IMR-90 (cell line): ENCODE data around the gene CDC7.

ENCODE experiments used
- FOS ChIP-seq: fragments of 150-350 bp; IDR thresholded peaks from 2 replicates; pipeline ENCODE4 v1.6.1; 2016; ENCODE audit warnings: low read depth, low read length
- MAFK ChIP-seq: IDR thresholded peaks from 2 replicates; pipeline ENCODE4 v1.6.1; 2012; ENCODE audit warnings: low read depth, low read length, improper control_type of control experiment
- MAZ ChIP-seq: IDR thresholded peaks from 2 replicates; pipeline ENCODE4 v1.6.1; 2012; ENCODE audit warnings: low read depth, mild to moderate bottlenecking, low read length, improper control_type of control experiment, moderate library complexity, borderline replicate concordance
- MXI1 ChIP-seq: IDR thresholded peaks from 2 replicates; pipeline ENCODE4 v1.6.1; 2012; ENCODE audit warnings: low read depth, mild to moderate bottlenecking, low read length, moderate library complexity, borderline replicate concordance
- POLR2A ChIP-seq: IDR thresholded peaks from 2 replicates; pipeline ENCODE4 v1.6.1; 2012; ENCODE audit warnings: mild to moderate bottlenecking, low read depth, low read length
- RAD21 ChIP-seq: IDR thresholded peaks from 2 replicates; pipeline ENCODE4 v1.6.1; 2012; ENCODE audit warnings: low read length, improper control_type of control experiment
- SMC3 ChIP-seq: fragments of 150-350 bp; IDR thresholded peaks from 2 replicates; pipeline ENCODE4 v1.6.1; 2016; ENCODE audit warnings: low read depth, mild to moderate bottlenecking, antibody characterized with exemption, low read length, moderate library complexity
- TF ChIP-seq, protein P1 (sequence below): conservative IDR thresholded peaks from 2 replicates; pipeline ENCODE4 v1.5.1; 2012; ENCODE audit warnings: mild to moderate bottlenecking, low read depth, low read length, improper control_type of control experiment
- TF ChIP-seq, protein P2 (sequence below): fragments of 150-350 bp; IDR thresholded peaks from 2 replicates; pipeline ENCODE4 v1.6.1; 2017; ENCODE audit warnings: mild to moderate bottlenecking, antibody characterized with exemption, low read length, low read depth
- TF ChIP-seq, protein P3 (sequence below): fragments of 150-350 bp; IDR thresholded peaks from 2 replicates; pipeline ENCODE4 v1.6.1; 2016; ENCODE audit warnings: low read depth, mild to moderate bottlenecking, low read length, moderate library complexity, borderline replicate concordance

DNA sequence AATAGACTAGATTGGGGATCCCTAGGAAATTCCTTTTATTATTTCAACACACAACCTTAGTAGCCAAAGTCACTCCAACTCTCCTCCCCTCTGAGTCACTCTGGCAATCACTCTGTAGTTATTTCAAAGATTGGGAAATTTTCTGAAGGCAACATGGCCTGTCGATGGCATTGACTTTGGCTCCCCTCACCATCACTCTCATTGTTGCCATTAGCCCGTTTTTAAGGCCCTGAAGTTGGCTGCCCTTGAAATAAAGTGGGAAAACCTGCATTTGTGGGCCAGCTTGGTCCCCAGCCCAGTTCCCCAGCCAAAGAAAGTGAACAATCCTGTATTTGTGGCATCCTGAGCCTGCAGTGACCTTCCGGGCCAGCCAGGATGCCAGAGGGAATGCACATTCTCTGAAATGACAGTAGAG is 52.5 kb downstream of the CDC7 start:
- no peak for TF ChIP-seq POLR2A
- no peak for TF ChIP-seq RAD21
- TF ChIP-seq, protein P1, sequence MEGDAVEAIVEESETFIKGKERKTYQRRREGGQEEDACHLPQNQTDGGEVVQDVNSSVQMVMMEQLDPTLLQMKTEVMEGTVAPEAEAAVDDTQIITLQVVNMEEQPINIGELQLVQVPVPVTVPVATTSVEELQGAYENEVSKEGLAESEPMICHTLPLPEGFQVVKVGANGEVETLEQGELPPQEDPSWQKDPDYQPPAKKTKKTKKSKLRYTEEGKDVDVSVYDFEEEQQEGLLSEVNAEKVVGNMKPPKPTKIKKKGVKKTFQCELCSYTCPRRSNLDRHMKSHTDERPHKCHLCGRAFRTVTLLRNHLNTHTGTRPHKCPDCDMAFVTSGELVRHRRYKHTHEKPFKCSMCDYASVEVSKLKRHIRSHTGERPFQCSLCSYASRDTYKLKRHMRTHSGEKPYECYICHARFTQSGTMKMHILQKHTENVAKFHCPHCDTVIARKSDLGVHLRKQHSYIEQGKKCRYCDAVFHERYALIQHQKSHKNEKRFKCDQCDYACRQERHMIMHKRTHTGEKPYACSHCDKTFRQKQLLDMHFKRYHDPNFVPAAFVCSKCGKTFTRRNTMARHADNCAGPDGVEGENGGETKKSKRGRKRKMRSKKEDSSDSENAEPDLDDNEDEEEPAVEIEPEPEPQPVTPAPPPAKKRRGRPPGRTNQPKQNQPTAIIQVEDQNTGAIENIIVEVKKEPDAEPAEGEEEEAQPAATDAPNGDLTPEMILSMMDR = no peak
- TF ChIP-seq SMC3 = no peak
- TF ChIP-seq, protein P2, sequence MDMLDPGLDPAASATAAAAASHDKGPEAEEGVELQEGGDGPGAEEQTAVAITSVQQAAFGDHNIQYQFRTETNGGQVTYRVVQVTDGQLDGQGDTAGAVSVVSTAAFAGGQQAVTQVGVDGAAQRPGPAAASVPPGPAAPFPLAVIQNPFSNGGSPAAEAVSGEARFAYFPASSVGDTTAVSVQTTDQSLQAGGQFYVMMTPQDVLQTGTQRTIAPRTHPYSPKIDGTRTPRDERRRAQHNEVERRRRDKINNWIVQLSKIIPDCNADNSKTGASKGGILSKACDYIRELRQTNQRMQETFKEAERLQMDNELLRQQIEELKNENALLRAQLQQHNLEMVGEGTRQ = no peak
- TF ChIP-seq, protein P3, sequence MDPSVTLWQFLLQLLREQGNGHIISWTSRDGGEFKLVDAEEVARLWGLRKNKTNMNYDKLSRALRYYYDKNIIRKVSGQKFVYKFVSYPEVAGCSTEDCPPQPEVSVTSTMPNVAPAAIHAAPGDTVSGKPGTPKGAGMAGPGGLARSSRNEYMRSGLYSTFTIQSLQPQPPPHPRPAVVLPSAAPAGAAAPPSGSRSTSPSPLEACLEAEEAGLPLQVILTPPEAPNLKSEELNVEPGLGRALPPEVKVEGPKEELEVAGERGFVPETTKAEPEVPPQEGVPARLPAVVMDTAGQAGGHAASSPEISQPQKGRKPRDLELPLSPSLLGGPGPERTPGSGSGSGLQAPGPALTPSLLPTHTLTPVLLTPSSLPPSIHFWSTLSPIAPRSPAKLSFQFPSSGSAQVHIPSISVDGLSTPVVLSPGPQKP = no peak
- no peak for TF ChIP-seq MXI1
- peak; percentile 60; the same call in 1 of the 2 replicates for TF ChIP-seq MAZ
- TF ChIP-seq MAFK = no peak
- peak; percentile 69 for TF ChIP-seq FOS
